ENCODE measurements around the gene ZBTB42. TPM values are rescaled to one million over a fixed set of nuclear protein-coding genes. Genes with fewer than 3 reads are reported as not detected.

The ZBTB42 gene
- total RNA-seq, 1 donor from 2014 or later, result 6.9 TPM

GRCh38 chr14:104777808-104778249, 23.1 kb upstream of the ZBTB42 start:
- no peak overlapping the region for H3K27ac ChIP-seq (ENCODE audit: low read depth, low read length)
- no peak overlapping the region for H3K4me3 Mint-ChIP-seq (ENCODE audit: unreplicated experiment)

GRCh38 chr14:104778694-104779331, 22.1 kb upstream of the ZBTB42 start:
- no peaks in the 10 kb centered on the region for H3K4me1 Mint-ChIP-seq (ENCODE audit: low read depth, unreplicated experiment)
- no peaks in the 10 kb centered on the region for H3K9me3 Mint-ChIP-seq (ENCODE audit: unreplicated experiment)
- H3K36me3 Mint-ChIP-seq (ENCODE audit: low read depth, unreplicated experiment), result peaks cover 4% of the 10 kb centered on the region
- Histone ChIP-seq H3K36me3 (ENCODE audit: insufficient read depth, low read length) (no peaks in the 10 kb centered on the region), H3K4me2 (ENCODE audit: low read length) (no peak overlapping the region), H3K9ac (ENCODE audit: low read length) (no peak overlapping the region), H3K27me3 (ENCODE audit: insufficient read depth, low read length) (no peaks in the 10 kb centered on the region), H3K9me3 (ENCODE audit: insufficient read depth, low read depth, low read length) (no peaks in the 10 kb centered on the region), H3K4me1 (ENCODE audit: insufficient read depth, low read length) (no peaks in the 10 kb centered on the region), H2AFZ (ENCODE audit: low read depth, low read length) (no peak overlapping the region), H3K27ac (ENCODE audit: low read depth, low read length) (no peak overlapping the region), H4K20me1 (ENCODE audit: insufficient read depth, low read length) (peaks cover 68% of the 10 kb centered on the region), H3K4me3 (ENCODE audit: insufficient read depth, low read depth, low read length) (no peak overlapping the region), H3K79me2 (ENCODE audit: insufficient read depth, low read length) (peaks cover 16% of the 10 kb centered on the region)
- H3K27me3 Mint-ChIP-seq (ENCODE audit: low read depth, unreplicated experiment), result no peaks in the 10 kb centered on the region
- FAIRE-seq (no peak), DNase-seq (ENCODE audit: low read depth) (no peak)
- TF ChIP-seq EZH2 (IDR thresholded peaks at IDR 0.05; ENCODE audit: insufficient read depth, low read length), result no peak
- TF ChIP-seq CTCF (IDR thresholded peaks at IDR 0.05; ENCODE audit: insufficient read depth, low read depth, low read length), result no peak
- no peak overlapping the region for H3K4me3 Mint-ChIP-seq (ENCODE audit: unreplicated experiment)
- H3K27ac Mint-ChIP-seq (ENCODE audit: unreplicated experiment), result no peak overlapping the region

More at GRCh38 chr14:104777808-104778249, 23.1 kb upstream of the ZBTB42 start:
- Histone ChIP-seq H3K36me3 (ENCODE audit: insufficient read depth, low read length) (no peaks in the 10 kb centered on the region), H3K4me2 (ENCODE audit: low read length) (no peak overlapping the region), H3K79me2 (ENCODE audit: insufficient read depth, low read length) (peaks cover 12% of the 10 kb centered on the region), H3K4me1 (ENCODE audit: insufficient read depth, low read length) (no peaks in the 10 kb centered on the region), H3K4me3 (ENCODE audit: insufficient read depth, low read depth, low read length) (no peak overlapping the region), H2AFZ (ENCODE audit: low read depth, low read length) (no peak overlapping the region), H3K9ac (ENCODE audit: low read length) (no peak overlapping the region), H3K9me3 (ENCODE audit: insufficient read depth, low read depth, low read length) (no peaks in the 10 kb centered on the region), H3K27me3 (ENCODE audit: insufficient read depth, low read length) (no peaks in the 10 kb centered on the region), H4K20me1 (ENCODE audit: insufficient read depth, low read length) (peaks cover 65% of the 10 kb centered on the region)
- H3K27ac Mint-ChIP-seq (ENCODE audit: unreplicated experiment), result no peak overlapping the region
- no peak for TF ChIP-seq CTCF (IDR thresholded peaks at IDR 0.05; ENCODE audit: insufficient read depth, low read depth, low read length)
- no peak for TF ChIP-seq EZH2 (IDR thresholded peaks at IDR 0.05; ENCODE audit: insufficient read depth, low read length)
- no peak for FAIRE-seq
- H3K27me3 Mint-ChIP-seq (ENCODE audit: low read depth, unreplicated experiment), result no peaks in the 10 kb centered on the region
- no peaks in the 10 kb centered on the region for H3K9me3 Mint-ChIP-seq (ENCODE audit: unreplicated experiment)
- H3K36me3 Mint-ChIP-seq (ENCODE audit: low read depth, unreplicated experiment), result peaks cover 8% of the 10 kb centered on the region
- no peak for DNase-seq (ENCODE audit: low read depth)
- no peaks in the 10 kb centered on the region for H3K4me1 Mint-ChIP-seq (ENCODE audit: low read depth, unreplicated experiment)

Data from astrocyte (in vitro differentiated cells and primary cell).